Ishikawa (cell line): ENCODE results near the gene MYL10.

Source experiments
- CREB1 ChIP-seq: IDR thresholded peaks from 2 replicates; pipeline ENCODE4 v1.6.1; 2012; ENCODE audit warnings: low read depth
- EGR1 ChIP-seq: IDR thresholded peaks from 2 replicates; pipeline ENCODE4 v1.6.1; 2012
- EP300 ChIP-seq: IDR thresholded peaks from 2 replicates; pipeline ENCODE4 v1.6.1; 2012; ENCODE audit warnings: borderline replicate concordance
- TF ChIP-seq, protein P1 (sequence below): IDR thresholded peaks from 2 replicates; pipeline ENCODE4 v1.6.1; 2012; ENCODE audit warnings: low read depth, mild to moderate bottlenecking

DNA sequence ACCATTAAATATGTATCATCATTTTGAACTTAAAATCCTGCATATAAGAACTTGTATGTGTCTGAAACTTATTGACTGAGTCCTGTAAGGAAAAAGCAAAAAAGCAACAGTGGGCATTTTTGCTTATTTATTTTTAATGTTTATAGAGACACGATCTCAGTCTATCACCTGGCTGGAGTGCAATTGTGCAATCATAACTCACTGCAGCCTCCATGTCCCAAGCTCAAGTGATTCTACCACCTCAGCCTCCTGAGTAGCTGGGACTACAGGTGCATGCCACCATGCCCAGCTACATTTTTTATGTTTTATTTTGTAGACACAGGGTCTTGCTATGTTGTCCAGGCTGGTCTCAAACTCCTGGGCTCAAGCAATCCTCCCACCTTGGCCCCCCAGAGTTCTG is 32.2 kb downstream of the MYL10 start:
- TF ChIP-seq EGR1: no peak
- no peak for TF ChIP-seq CREB1
- TF ChIP-seq, protein P1, sequence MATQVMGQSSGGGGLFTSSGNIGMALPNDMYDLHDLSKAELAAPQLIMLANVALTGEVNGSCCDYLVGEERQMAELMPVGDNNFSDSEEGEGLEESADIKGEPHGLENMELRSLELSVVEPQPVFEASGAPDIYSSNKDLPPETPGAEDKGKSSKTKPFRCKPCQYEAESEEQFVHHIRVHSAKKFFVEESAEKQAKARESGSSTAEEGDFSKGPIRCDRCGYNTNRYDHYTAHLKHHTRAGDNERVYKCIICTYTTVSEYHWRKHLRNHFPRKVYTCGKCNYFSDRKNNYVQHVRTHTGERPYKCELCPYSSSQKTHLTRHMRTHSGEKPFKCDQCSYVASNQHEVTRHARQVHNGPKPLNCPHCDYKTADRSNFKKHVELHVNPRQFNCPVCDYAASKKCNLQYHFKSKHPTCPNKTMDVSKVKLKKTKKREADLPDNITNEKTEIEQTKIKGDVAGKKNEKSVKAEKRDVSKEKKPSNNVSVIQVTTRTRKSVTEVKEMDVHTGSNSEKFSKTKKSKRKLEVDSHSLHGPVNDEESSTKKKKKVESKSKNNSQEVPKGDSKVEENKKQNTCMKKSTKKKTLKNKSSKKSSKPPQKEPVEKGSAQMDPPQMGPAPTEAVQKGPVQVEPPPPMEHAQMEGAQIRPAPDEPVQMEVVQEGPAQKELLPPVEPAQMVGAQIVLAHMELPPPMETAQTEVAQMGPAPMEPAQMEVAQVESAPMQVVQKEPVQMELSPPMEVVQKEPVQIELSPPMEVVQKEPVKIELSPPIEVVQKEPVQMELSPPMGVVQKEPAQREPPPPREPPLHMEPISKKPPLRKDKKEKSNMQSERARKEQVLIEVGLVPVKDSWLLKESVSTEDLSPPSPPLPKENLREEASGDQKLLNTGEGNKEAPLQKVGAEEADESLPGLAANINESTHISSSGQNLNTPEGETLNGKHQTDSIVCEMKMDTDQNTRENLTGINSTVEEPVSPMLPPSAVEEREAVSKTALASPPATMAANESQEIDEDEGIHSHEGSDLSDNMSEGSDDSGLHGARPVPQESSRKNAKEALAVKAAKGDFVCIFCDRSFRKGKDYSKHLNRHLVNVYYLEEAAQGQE: no peak
- no peak for TF ChIP-seq EP300
